GM23248 (cell line): Measurements from ENCODE around the gene TENT5A.

Source experiments
- EZH2 ChIP-seq: fragments of 200-600 bp; sonication (generic); IDR thresholded peaks from 2 replicates; pipeline ENCODE4 v1.6.1; 2018; ENCODE audit warnings: antibody characterized with exemption, mild to moderate bottlenecking; ENCODE audit not compliant: insufficient read depth, poor library complexity, severe bottlenecking
- EZH2phosphoT487 ChIP-seq: fragments of 200-600 bp; sonication (generic); IDR thresholded peaks from 2 replicates; pipeline ENCODE4 v1.6.1; 2018; ENCODE audit warnings: antibody characterized with exemption, moderate library complexity, mild to moderate bottlenecking, low read depth; ENCODE audit not compliant: insufficient read depth

GRCh38 chr6:81790034-81790433 is 37.6 kb upstream of the TENT5A start:
- no peak for TF ChIP-seq EZH2phosphoT487
- no peak for TF ChIP-seq EZH2
